Measurements from ENCODE around the gene PRPF38A. TPM values are rescaled to one million over a fixed set of nuclear protein-coding genes. Genes with fewer than 3 reads are reported as not detected.

Gene PRPF38A
- polyA plus RNA-seq, 1 of the 3 experiments (the other 2 are of a cell fraction), result 24.3 TPM

DNA sequence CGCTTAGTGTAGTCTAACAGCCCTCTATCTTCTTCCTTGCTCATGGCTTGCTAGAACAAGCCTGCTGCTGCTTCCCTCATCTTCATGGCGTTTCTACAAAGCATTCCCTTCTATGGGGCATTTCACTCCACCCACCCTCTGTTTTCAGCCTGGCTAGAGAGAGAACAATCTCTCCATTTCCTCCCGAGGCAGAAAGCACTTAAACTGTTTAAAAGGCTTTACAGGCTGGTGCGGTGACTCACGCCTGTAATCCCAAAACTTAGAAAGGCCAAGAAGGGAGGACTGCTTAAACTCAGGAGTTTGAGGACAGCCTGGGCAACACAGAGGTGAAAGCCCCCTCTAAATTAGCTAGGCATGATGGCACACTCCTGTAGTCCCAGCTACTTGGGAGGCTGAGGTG is 17.9 kb upstream of the PRPF38A start:
- Histone ChIP-seq H3K36me3 (replicated peaks in 1 of 2; ENCODE audit: control insufficient read depth in 1 of 2, insufficient read depth in 2 of 2, low read length in 1 of 2) (peaks cover 6 to 38% of the 10 kb centered on the region in 2 experiments), H2AFZ (ENCODE audit: low read depth) (no peak overlapping the region)
- CTCF ChIA-PET, result no interaction called here

More for the DNA sequence above, 17.9 kb upstream of the PRPF38A start:
- no peak for DNase-seq
- no peaks in the 10 kb centered on the region for H4K20me1 ChIP-seq (ENCODE audit: insufficient read depth)
- H3K27me3 ChIP-seq (ENCODE audit: insufficient read depth), result no peaks in the 10 kb centered on the region
- H3F3A ChIP-seq (replicated peaks; ENCODE audit: insufficient read depth), result no peaks in the 10 kb centered on the region
- H3K79me2 ChIP-seq (ENCODE audit: insufficient read depth), result peaks cover 5% of the 10 kb centered on the region; the same call in 1 of the 2 replicates
- POLR2A ChIA-PET, result no interaction called here
- no peak overlapping the region for H3K27ac ChIP-seq (ENCODE audit: low read depth in 2 of 2, low read length in 1 of 2)
- 91% methylated on average over 5 of the region's 5 CpGs for WGBS (ENCODE audit: low lambda C conversion rate)
- H3K9ac ChIP-seq, result no peak overlapping the region
- H3K4me3 ChIP-seq (ENCODE audit: low read depth in 2 of 2, low read length in 1 of 2), result no peak overlapping the region
- H3K4me1 ChIP-seq (ENCODE audit: control insufficient read depth in 1 of 2, insufficient read depth in 2 of 2, low read depth in 1 of 2, low read length in 1 of 2), result no peaks in the 10 kb centered on the region
- no peak for TF ChIP-seq FOSL2 (IDR thresholded peaks at IDR 0.05; ENCODE audit: borderline replicate concordance, low read depth)
- TF ChIP-seq GABPA (IDR thresholded peaks at IDR 0.05; ENCODE audit: low read depth), result no peak
- no peak for TF ChIP-seq CHD2 (IDR thresholded peaks at IDR 0.05; ENCODE audit: low read length, partially characterized antibody)
- no peak for TF ChIP-seq SMC3 (IDR thresholded peaks at IDR 0.05; ENCODE audit: low read depth, low read length)
- no peak for TF ChIP-seq JUND (IDR thresholded peaks at IDR 0.05)
- TF ChIP-seq EP300 (IDR thresholded peaks at IDR 0.05; ENCODE audit: borderline replicate concordance in 1 of 2, low read depth in 1 of 2, low read length in 1 of 2), result no peak
- TF ChIP-seq NRF1 (IDR thresholded peaks at IDR 0.05; ENCODE audit: low read depth, low read length), result no peak
- TF ChIP-seq USF1 (IDR thresholded peaks at IDR 0.05; ENCODE audit: borderline replicate concordance, low read depth), result no peak
- no peak for TF ChIP-seq MEF2A (IDR thresholded peaks at IDR 0.05; ENCODE audit: borderline replicate concordance, low read depth)
- no peak for TF ChIP-seq REST (IDR thresholded peaks at IDR 0.05; ENCODE audit: low read depth, low read length)
- no peak for TF ChIP-seq FOXM1 (IDR thresholded peaks at IDR 0.05; ENCODE audit: low read depth)
- no peak for TF ChIP-seq POLR2AphosphoS5 (IDR thresholded peaks at IDR 0.05; ENCODE audit: low read depth, low read length)
- TF ChIP-seq YY1 (IDR thresholded peaks at IDR 0.05; ENCODE audit: low read depth), result no peak
- no peak for TF ChIP-seq GATA2 (CRISPR knock-in tag; IDR thresholded peaks at IDR 0.05)
- TF ChIP-seq RCOR1 (IDR thresholded peaks at IDR 0.05; ENCODE audit: low read length), result no peak
- no peaks in the 10 kb centered on the region for H3K9me3 ChIP-seq
- no peaks in the 10 kb centered on the region for H3K9me2 ChIP-seq
- H3K4me2 ChIP-seq, result no peak overlapping the region

Measured in SK-N-SH (cell line).